ENCODE data around the gene VAV1. TPM values are rescaled to one million over a fixed set of nuclear protein-coding genes. Genes with fewer than 3 reads are reported as not detected.
A peak's percentile ranks its signal among the peaks of the same experiment; 100 is the strongest.

Gene VAV1
- polyA plus RNA-seq (ENCODE audit: insufficient read length in 3 of 3), result 1 to 10 TPM; 1.3 to 1.7 (median 1.5) TPM

GRCh38 chr19:6772028-6772865 is at the start of gene VAV1:
Gene VAV1 (plus strand): TSS chr19:6772708. CDS start chr19:6772808, 100 bp downstream.
- DNase-seq (ENCODE audit: low read depth in 3 of 3, low spot score in 2 of 3), result no peak

- DNase-seq (ENCODE audit: low read depth in 3 of 3, low spot score in 2 of 3), result no peak
Observed at GRCh38 chr19:6723108-6723618, 49.3 kb upstream of the VAV1 start.

GRCh38 chr19:6723738-6724137 is 48.8 kb upstream of the VAV1 start:
- DNase-seq (ENCODE audit: low read depth in 3 of 3, low spot score in 2 of 3), result no peak

- no peak for DNase-seq (ENCODE audit: low read depth in 3 of 3, low spot score in 2 of 3)
Observed at GRCh38 chr19:6724631-6725492, 47.6 kb upstream of the VAV1 start.

- DNase-seq (ENCODE audit: low read depth in 3 of 3, low spot score in 2 of 3), result no peak
Observed at GRCh38 chr19:6725513-6726231, 46.8 kb upstream of the VAV1 start.

GRCh38 chr19:6728346-6728745 is 44.2 kb upstream of the VAV1 start:
- DNase-seq (ENCODE audit: low read depth in 3 of 3, low spot score in 2 of 3), result no peak

- DNase-seq (ENCODE audit: low read depth in 3 of 3, low spot score in 2 of 3), result no peak
Observed at GRCh38 chr19:6729573-6730152, 42.8 kb upstream of the VAV1 start.

- DNase-seq (ENCODE audit: low read depth in 3 of 3, low spot score in 2 of 3), result no peak
Observed at GRCh38 chr19:6730153-6730804, 42.2 kb upstream of the VAV1 start.

- no peak for DNase-seq (ENCODE audit: low read depth in 3 of 3, low spot score in 2 of 3)
Observed at GRCh38 chr19:6730941-6731670, 41.4 kb upstream of the VAV1 start.

GRCh38 chr19:6731822-6732221 is 40.7 kb upstream of the VAV1 start:
- no peak for DNase-seq (ENCODE audit: low read depth in 3 of 3, low spot score in 2 of 3)

- DNase-seq (ENCODE audit: low read depth in 3 of 3, low spot score in 2 of 3), result no peak
Observed at GRCh38 chr19:6732803-6733337, 39.6 kb upstream of the VAV1 start.

GRCh38 chr19:6733338-6734095 is 39.0 kb upstream of the VAV1 start:
- DNase-seq (ENCODE audit: low read depth in 3 of 3, low spot score in 2 of 3), result no peak

GRCh38 chr19:6734096-6734696 is 38.3 kb upstream of the VAV1 start:
- DNase-seq (ENCODE audit: low read depth in 3 of 3, low spot score in 2 of 3), result no peak

- no peak for DNase-seq (ENCODE audit: low read depth in 3 of 3, low spot score in 2 of 3)
Observed at GRCh38 chr19:6735181-6735911, 37.2 kb upstream of the VAV1 start.

GRCh38 chr19:6736169-6736916 is 36.2 kb upstream of the VAV1 start:
- DNase-seq (ENCODE audit: low read depth in 3 of 3, low spot score in 2 of 3), result peak in 1 of 3 donors; percentile 58

- DNase-seq (ENCODE audit: low read depth in 3 of 3, low spot score in 2 of 3), result no peak
Observed at GRCh38 chr19:6736917-6737283, 35.6 kb upstream of the VAV1 start.

Measured in right renal cortex interstitium (tissue), 3 donors.